ENCODE measurements around the gene LHPP. TPM values are rescaled to one million over a fixed set of nuclear protein-coding genes. Genes with fewer than 3 reads are reported as not detected.

The LHPP gene
- total RNA-seq, 2 experiments from 2014 or later: 15.3 to 19.6 TPM

DNA sequence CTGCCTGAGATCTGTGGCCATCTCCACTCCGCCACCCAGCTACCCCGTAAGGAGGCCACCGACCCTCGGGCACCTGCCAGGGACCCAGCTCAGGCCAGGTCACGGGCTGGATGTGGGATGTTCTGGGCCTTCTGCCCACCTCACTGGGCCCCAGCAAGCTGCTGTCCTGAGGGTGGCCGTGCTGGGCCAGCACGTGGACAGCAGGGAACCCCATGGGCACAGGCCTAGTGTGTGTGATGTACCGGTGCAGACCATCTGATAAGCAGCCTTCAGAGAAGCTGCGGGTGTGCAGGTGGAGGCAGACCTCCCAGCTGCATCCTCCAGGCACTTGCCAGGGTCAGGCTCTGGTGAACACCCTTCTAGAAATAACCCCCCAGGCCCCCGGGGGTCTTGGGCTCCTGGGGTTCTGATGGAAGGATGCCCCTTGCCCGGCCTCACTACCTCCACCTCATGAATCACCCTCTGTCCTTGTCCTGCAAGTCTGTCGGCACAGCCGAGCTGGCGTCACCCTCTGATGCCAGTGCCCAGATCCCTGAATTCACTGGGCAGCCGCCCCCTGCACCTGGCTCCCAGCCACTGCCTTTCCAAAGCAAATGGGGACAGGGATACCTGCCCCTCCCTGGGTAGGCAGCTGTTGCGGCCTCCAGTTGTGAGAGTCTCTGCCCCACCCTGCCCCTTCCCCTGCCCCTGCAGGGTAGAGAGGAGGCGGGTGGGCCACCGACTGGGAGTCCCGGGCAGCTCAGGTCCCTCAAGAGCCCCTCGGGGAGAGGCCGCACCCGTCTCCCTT is 142.8 kb downstream of the LHPP start:
- intact Hi-C loops (cut with DNase I, micrococcal nuclease): no loop called here

DNA sequence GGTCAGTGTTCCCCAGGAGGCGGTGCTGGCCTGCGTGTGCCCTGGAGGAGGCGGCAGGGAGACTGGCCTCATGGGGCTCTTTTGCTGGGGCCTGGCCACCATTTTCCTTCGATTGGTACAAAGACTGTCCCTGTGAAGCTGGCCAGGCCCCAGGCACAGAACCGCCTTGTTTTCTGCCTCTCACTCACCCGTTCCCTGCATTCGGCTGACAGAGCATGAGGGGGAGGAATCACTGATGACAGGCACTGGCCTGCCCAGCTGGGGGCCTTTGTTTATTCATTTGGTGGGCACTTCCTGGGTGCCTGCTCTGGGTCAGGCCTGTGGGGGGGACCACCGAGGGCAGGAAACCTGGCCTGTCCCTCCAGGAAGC is 143.4 kb downstream of the LHPP start:
- CTCF ChIA-PET: no interaction called here
- TF ChIP-seq CTCF (IDR thresholded peaks at IDR 0.05): no peak
- no peak for ATAC-seq (ENCODE audit: poor library complexity)

More for the DNA sequence above, 142.8 kb downstream of the LHPP start:
- Histone ChIP-seq H3K27ac (ENCODE audit: low read depth in 1 of 2, low read length in 2 of 2) (no peak overlapping the region), H3K27me3 (ENCODE audit: control insufficient read depth in 1 of 2, insufficient read depth in 2 of 2, low read length in 2 of 2) (no peaks in the 10 kb centered on the region), H3K9me3 (ENCODE audit: control insufficient read depth in 1 of 2, insufficient read depth in 1 of 2, low read length in 2 of 2) (peaks cover 0 to 5% of the 10 kb centered on the region in 2 experiments), H3K4me3 (ENCODE audit: low read length) (no peak overlapping the region), H3K4me1 (ENCODE audit: insufficient read depth, low read length) (peaks cover 8% of the 10 kb centered on the region), H3K36me3 (ENCODE audit: insufficient read depth, low read length) (no peaks in the 10 kb centered on the region)
- no peak for TF ChIP-seq CTCF (IDR thresholded peaks at IDR 0.05)
- no peaks in the 10 kb centered on the region for H3K27me3 Mint-ChIP-seq
- CTCF ChIA-PET: no interaction called here
- no peak for ATAC-seq (ENCODE audit: poor library complexity)
- POLR2A ChIA-PET: interaction anchor here (1.1 kb wide), 1 partner anchor 16 kb away, joined by 3 read pairs; no protein-coding TSS in a partner anchor
- no peaks in the 10 kb centered on the region for H3K9me3 Mint-ChIP-seq
- no peaks in the 10 kb centered on the region for H3K36me3 Mint-ChIP-seq (ENCODE audit: low read depth)
- no peak overlapping the region for H3K27ac Mint-ChIP-seq
- no peak for DNase-seq
- H3K4me3 Mint-ChIP-seq: no peak overlapping the region
- no peaks in the 10 kb centered on the region for H3K4me1 Mint-ChIP-seq (ENCODE audit: low read depth)

DNA sequence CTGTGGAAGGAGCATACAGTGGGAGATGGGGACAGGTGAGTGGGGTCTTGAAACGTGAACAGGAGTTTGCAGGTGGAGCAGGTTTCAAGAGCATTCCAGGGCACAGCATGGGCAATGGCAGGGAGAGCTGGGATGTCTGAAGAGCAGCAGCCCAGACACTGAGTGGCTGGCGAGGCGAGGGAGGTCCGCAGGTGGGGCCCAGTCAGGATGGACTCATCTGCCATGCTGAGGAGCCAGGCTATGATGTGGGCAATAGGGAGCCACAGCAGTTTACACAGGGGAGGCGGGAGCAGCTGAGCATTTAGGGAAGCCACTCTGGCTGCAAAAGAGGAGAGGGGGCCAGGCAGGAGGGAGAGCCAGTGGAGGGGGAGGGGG is 143.8 kb downstream of the LHPP start:
- no peak overlapping the region for H3K4me3 ChIP-seq (ENCODE audit: low read length)
- H3K9me3 Mint-ChIP-seq: no peaks in the 10 kb centered on the region
- no peaks in the 10 kb centered on the region for H3K4me1 Mint-ChIP-seq (ENCODE audit: low read depth)
- H3K27me3 Mint-ChIP-seq: no peaks in the 10 kb centered on the region
- ChIA-PET CTCF (no interaction called here), POLR2A (no interaction called here)
- no peak overlapping the region for H3K4me3 Mint-ChIP-seq
- TF ChIP-seq CTCF (IDR thresholded peaks at IDR 0.05): no peak
- intact Hi-C loops (cut with DNase I, micrococcal nuclease): no loop called here
- H3K27ac ChIP-seq (ENCODE audit: low read depth in 1 of 2, low read length in 2 of 2): no peak overlapping the region
- H3K27me3 ChIP-seq (ENCODE audit: control insufficient read depth in 1 of 2, insufficient read depth in 2 of 2, low read length in 2 of 2): no peaks in the 10 kb centered on the region
- DNase-seq (no peak), ATAC-seq (ENCODE audit: poor library complexity) (no peak)
- H3K9me3 ChIP-seq (ENCODE audit: control insufficient read depth in 1 of 2, insufficient read depth in 1 of 2, low read length in 2 of 2): peaks cover 0 to 5% of the 10 kb centered on the region in 2 experiments
- H3K27ac Mint-ChIP-seq: peak overlapping the region; percentile 44
- peaks cover 12% of the 10 kb centered on the region for H3K4me1 ChIP-seq (ENCODE audit: insufficient read depth, low read length)
- no peaks in the 10 kb centered on the region for H3K36me3 Mint-ChIP-seq (ENCODE audit: low read depth)
- H3K36me3 ChIP-seq (ENCODE audit: insufficient read depth, low read length): no peaks in the 10 kb centered on the region

More for the DNA sequence above, 143.4 kb downstream of the LHPP start:
- Mint-ChIP-seq H3K36me3 (ENCODE audit: low read depth) (no peaks in the 10 kb centered on the region), H3K9me3 (no peaks in the 10 kb centered on the region), H3K27ac (no peak overlapping the region), H3K4me1 (ENCODE audit: low read depth) (no peaks in the 10 kb centered on the region), H3K27me3 (no peaks in the 10 kb centered on the region), H3K4me3 (no peak overlapping the region)
- Histone ChIP-seq H3K9me3 (ENCODE audit: control insufficient read depth in 1 of 2, insufficient read depth in 1 of 2, low read length in 2 of 2) (peaks cover 0 to 5% of the 10 kb centered on the region in 2 experiments), H3K4me1 (ENCODE audit: insufficient read depth, low read length) (peaks cover 8% of the 10 kb centered on the region), H3K27me3 (ENCODE audit: control insufficient read depth in 1 of 2, insufficient read depth in 2 of 2, low read length in 2 of 2) (no peaks in the 10 kb centered on the region), H3K36me3 (ENCODE audit: insufficient read depth, low read length) (no peaks in the 10 kb centered on the region), H3K4me3 (ENCODE audit: low read length) (no peak overlapping the region), H3K27ac (ENCODE audit: low read depth in 1 of 2, low read length in 2 of 2) (no peak overlapping the region)
- no peak for DNase-seq
- POLR2A ChIA-PET: no interaction called here
- intact Hi-C loops (cut with DNase I, micrococcal nuclease): no loop called here

Measured in CD4-positive, alpha-beta T cell (primary cell).